GM19452 (cell line): Measurements from ENCODE around the gene CDH18.

Experiments
- ATAC-seq: cut with Tn5 transposase; IDR thresholded peaks from one replicate; pipeline ENCODE4 v1.9.1; 2021; ENCODE audit not compliant: unreplicated experiment

The CDH18 gene, protein sequence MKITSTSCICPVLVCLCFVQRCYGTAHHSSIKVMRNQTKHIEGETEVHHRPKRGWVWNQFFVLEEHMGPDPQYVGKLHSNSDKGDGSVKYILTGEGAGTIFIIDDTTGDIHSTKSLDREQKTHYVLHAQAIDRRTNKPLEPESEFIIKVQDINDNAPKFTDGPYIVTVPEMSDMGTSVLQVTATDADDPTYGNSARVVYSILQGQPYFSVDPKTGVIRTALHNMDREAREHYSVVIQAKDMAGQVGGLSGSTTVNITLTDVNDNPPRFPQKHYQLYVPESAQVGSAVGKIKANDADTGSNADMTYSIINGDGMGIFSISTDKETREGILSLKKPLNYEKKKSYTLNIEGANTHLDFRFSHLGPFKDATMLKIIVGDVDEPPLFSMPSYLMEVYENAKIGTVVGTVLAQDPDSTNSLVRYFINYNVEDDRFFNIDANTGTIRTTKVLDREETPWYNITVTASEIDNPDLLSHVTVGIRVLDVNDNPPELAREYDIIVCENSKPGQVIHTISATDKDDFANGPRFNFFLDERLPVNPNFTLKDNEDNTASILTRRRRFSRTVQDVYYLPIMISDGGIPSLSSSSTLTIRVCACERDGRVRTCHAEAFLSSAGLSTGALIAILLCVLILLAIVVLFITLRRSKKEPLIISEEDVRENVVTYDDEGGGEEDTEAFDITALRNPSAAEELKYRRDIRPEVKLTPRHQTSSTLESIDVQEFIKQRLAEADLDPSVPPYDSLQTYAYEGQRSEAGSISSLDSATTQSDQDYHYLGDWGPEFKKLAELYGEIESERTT

GRCh38 chr5:19987612-19988361 lies at the start of gene CDH18:
Gene CDH18, minus strand, starts transcription at chr5:19988200. Its CDS starts 149,214 bp downstream, at chr5:19838986.
- ATAC-seq = no peak

- no peak for ATAC-seq
Observed at GRCh38 chr5:20034717-20035116, 46.7 kb upstream of the CDH18 start.

GRCh38 chr5:20033881-20034280 lies 45.9 kb upstream of the CDH18 start:
- no peak for ATAC-seq

DNA sequence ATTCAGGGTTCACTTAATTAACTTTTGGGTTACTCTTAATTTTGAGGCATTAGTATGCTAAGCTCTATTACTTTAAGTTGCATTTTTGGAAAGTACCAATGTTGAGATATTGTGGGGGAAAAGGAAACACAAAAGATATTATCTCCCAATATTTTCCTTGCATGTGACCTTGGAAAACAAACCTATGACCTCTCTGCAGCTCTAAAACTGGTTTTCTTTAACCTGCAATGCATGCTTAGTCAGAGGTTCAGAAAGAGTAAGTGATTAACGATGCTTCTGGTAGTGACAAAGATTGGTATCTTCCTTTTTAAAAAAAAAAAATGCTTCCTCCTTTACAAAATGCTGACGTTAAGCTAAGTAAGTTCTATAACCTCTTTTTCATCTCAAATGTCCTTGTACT lies 44.9 kb upstream of the CDH18 start:
- ATAC-seq = no peak

- ATAC-seq = no peak
Observed at GRCh38 chr5:20030125-20030524, 42.1 kb upstream of the CDH18 start.

GRCh38 chr5:20029266-20029665 lies 41.3 kb upstream of the CDH18 start:
- ATAC-seq = no peak

DNA sequence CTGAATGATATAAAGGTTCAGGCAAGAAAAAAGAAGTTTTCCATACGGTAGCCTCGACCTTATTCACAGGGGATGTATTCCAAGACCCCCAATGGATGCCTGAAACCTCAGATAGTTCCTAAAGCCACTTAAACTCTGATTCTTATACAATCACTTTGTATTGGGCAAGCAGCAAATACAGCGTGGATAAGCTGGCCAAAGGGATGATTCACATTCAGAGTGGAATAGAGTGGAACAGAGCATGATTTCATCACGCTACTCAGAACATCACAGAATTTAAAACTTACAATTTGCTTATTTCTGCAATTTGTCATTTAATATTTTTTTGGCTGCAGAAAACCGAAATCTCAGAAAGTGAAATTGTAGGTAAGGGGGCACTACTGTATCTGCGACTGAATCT lies 40.5 kb upstream of the CDH18 start:
- no peak for ATAC-seq

DNA sequence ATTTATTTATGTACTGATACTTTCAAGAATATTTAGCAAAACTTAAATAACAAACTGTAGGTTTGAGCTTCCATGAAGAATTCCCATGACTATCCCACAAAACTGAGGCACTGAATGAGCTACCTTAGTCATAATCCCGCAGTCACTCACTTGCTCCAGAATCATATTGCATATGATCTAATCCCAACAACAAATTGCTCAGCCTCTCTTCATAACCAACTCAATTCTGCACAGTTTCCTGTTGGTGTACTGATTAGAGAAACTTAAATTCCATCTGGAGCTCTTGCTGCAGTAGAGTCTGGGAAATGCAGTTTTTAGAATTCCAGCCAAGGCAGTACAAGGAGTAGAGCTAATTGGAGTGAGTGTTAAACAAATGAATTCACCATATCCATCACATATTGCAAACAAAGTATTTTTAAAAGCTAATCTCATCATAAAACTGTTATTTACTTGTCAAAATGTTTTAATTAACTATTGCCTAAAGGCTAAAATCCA lies 35.7 kb upstream of the CDH18 start:
- ATAC-seq = no peak

- ATAC-seq = no peak
Observed at GRCh38 chr5:20020247-20020646, 32.2 kb upstream of the CDH18 start.

DNA sequence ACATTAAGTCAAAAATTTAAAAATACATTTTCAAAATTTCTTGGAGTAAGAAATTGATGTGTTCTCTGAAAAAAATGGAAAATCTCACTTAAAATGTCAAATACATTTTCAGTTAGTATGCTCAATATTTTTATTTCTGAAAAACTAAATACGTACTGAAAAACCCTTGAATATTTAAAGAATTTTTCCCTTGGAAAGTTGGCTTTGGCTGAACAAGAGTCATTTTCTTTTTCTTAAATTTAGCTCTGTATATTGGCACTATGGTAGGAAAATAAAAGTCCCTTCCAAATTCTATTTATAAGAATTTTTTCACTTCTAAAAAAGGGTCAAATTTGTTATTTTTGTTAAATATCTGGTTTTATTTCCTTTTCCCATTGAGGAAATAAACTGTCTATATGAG lies 29.0 kb upstream of the CDH18 start:
- no peak for ATAC-seq

DNA sequence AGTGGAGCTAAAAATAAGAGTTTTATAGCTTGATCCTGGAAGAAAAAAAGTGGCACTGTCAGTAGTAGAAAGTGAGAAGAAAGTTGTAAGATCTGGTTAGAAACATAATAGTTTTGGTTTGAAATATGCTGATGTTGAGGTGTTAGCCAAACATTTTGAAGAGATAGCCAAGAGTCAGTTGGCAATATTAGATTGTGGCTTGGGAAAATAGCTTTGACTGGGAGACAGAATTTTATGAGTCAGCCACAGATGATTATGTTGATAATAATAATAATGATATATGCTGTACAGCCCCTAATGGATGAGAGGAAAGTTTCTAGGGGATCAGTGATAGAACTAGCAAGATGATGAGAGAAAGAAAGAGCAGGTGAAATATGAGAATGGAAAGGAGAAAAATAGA lies 12.4 kb upstream of the CDH18 start:
- ATAC-seq = no peak

DNA sequence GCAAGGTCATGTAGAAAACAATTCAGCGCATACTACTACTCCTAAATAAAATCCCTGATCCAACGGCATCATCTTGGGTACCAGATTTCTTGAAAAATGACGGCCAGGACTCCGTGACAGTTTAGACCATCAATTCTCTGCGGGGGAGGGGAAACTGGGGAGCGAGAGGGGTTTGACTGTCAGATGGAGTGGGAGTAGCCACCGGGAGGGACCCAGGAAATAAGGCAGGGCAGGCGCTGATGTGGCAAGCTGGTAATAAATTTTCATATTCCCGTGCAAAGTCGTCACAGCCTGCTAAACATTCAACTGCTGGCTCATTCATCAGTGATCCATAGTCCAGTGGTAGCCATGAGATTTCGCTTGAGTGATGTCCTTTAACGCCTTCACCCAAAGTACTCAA lies 457 bp upstream of the CDH18 start:
- no peak for ATAC-seq

DNA sequence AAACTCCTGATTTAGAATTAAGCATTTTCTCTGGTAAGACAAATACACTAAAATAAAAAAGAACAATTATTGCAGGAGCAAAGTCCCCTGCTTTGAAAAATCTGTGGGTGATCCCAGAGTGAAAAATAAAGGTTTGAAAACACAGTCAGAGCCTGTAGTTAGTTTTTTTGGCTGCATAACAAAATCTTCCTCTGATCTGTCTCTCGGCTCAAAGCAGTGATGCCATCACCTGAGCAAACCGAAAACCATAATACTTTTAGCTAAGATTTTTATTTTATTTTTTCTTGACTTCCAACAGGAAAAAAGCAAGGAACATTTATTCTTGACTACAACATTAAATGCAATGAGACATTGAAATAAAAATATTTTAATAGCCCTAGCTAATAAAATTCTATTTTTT lies 1.2 kb downstream of the CDH18 start:
- ATAC-seq = no peak

GRCh38 chr5:19986031-19986619 lies 1.9 kb downstream of the CDH18 start:
- no peak for ATAC-seq

DNA sequence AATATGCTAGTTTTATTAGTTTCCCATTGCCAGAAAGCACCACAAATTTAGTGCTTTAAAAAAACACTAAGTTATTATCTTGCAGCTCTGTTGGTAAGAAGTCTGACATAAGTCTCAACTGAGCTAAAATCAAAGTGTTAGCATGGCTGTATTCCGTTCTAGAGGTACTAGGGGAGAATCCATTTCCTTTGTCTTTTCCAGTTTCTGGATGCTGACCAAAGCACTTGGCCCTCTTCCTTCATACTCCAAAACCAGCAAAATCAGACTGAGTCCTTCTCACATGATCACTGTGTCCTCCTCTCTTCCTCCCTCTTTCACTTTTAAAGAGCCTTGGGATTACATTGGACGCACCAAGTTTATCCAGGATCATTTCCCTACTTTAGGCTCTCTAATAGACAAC lies 9.5 kb downstream of the CDH18 start:
- ATAC-seq = no peak

GRCh38 chr5:19977099-19977498 lies 10.9 kb downstream of the CDH18 start:
- ATAC-seq = no peak

- no peak for ATAC-seq
Observed at GRCh38 chr5:19975795-19976194, 12.2 kb downstream of the CDH18 start.

GRCh38 chr5:19960451-19960850 lies 27.5 kb downstream of the CDH18 start:
- no peak for ATAC-seq

DNA sequence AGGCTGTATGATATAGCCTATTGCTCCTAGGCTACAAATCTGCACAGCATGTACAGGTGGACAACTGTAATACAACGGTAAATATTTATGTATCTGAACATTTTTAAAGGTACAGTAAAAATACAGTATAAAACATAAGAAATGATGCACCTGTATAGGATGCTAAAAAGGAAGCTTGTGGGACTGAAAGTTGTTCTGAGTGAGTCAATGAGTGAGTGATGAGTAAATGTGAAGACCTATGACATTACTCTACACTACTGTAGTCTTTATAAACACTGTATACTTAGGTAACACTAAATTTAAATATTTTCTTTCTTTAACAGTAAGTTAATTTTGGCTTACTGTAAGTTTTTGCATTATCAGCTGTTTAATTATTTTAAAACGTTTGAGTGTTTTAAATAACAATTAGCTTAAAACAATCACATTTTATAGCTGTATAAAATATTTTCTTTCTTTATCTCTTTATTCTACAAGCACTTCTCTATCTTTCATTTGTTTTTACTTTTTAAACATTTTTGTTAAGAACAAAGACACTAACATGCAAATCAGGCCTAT lies 28.1 kb downstream of the CDH18 start:
- no peak for ATAC-seq

- no peak for ATAC-seq
Observed at GRCh38 chr5:19950897-19951296, 37.1 kb downstream of the CDH18 start.

GRCh38 chr5:19940192-19940591 lies 47.8 kb downstream of the CDH18 start:
- ATAC-seq = no peak
